Natural killer cell (primary cell): ENCODE measurements around the gene TM4SF4. TPM values are rescaled to one million over a fixed set of nuclear protein-coding genes. Genes with fewer than 3 reads are reported as not detected.

ENCODE experiments used
- ATAC-seq, 3 donors: fragments of 150-1000 bp in 2 of 3; fragments of 200-7000 bp in 1 of 3; cut with Tn5 transposase; 1 replicate in 1 of 3; 2 replicates in 2 of 3; pipeline ENCODE4 v1.10.0; 2021; ENCODE audit warnings: mild to moderate bottlenecking in 2 of 3, moderate library complexity in 2 of 3
- DNase-seq, 2 donors: peaks; one replicate each; pipeline versions ENCODE4 v3.0.0 to v3.0.0-alpha.2; 2013 to 2021; ENCODE audit warnings: mixed read lengths in 1 of 2
- H3K27ac ChIP-seq: one replicate; pipeline ENCODE4 v1.5.1; 2013; ENCODE audit warnings: mild to moderate bottlenecking, low read length
- H3K27me3 ChIP-seq: one replicate; pipeline ENCODE4 v1.6.1; 2013; ENCODE audit warnings: low read length; ENCODE audit not compliant: control insufficient read depth, insufficient read depth
- H3K36me3 ChIP-seq: one replicate; pipeline ENCODE4 v1.6.1; 2013; ENCODE audit warnings: low read length; ENCODE audit not compliant: control insufficient read depth, insufficient read depth
- H3K4me1 ChIP-seq: one replicate; pipeline ENCODE4 v1.6.1; 2013; ENCODE audit warnings: low read length; ENCODE audit not compliant: control insufficient read depth, insufficient read depth
- H3K4me3 ChIP-seq: one replicate; pipeline ENCODE4 v1.5.1; 2013; ENCODE audit warnings: low read length
- H3K9me3 ChIP-seq: one replicate; pipeline ENCODE4 v1.6.1; 2013; ENCODE audit warnings: low read length; ENCODE audit not compliant: control insufficient read depth, insufficient read depth
- H3K27ac Mint-ChIP-seq, 2 donors: one replicate each; pipeline ENCODE4 v1.8.0; 2022; ENCODE audit warnings: mild to moderate bottlenecking in 2 of 2, mixed read lengths in 2 of 2, moderate library complexity in 1 of 2
- H3K27me3 Mint-ChIP-seq, 2 donors: one replicate each; pipeline ENCODE4 v1.8.0; 2022; ENCODE audit warnings: low read depth in 2 of 2, mixed read lengths in 2 of 2
- H3K36me3 Mint-ChIP-seq: one replicate; pipeline ENCODE4 v1.8.0; 2022; ENCODE audit warnings: mixed read lengths
- H3K4me1 Mint-ChIP-seq, 2 donors: one replicate each; pipeline ENCODE4 v1.8.0; 2022; ENCODE audit warnings: mixed read lengths in 2 of 2
- H3K4me3 Mint-ChIP-seq: one replicate; pipeline ENCODE4 v1.8.0; 2022; ENCODE audit warnings: mild to moderate bottlenecking, moderate library complexity, mixed read lengths
- H3K9me3 Mint-ChIP-seq, 2 donors: one replicate each; pipeline ENCODE4 v1.8.0; 2022; ENCODE audit warnings: mixed read lengths in 2 of 2
- CTCF ChIP-seq: fragments of 200-600 bp; IDR thresholded peaks from one replicate; pipeline ENCODE4 v1.8.0; 2022; ENCODE audit warnings: antibody characterized with exemption
- WGBS: methylation state at CpG from one replicate; pipeline ENCODE4 v1.1.7; 2013; ENCODE audit warnings: missing lambda C conversion rate; ENCODE audit not compliant: insufficient coverage; 5-methylcytosine and 5-hydroxymethylcytosine counted together
- intact Hi-C: fragments of 100-400 bp; cut with micrococcal nuclease; formaldehyde crosslinking; loops from one replicate; pipeline ENCODE4 v1.14.2; 2022
- total RNA-seq, 4 donors: library from RNA; stranded (reverse); fragments of 120-200 nt in 1 of 4; gene quantifications; one replicate each; pipeline versions ENCODE4 v1.2.3 to v1.2.4, GENCODE V29; 2013 to 2022

The TM4SF4 gene
- total RNA-seq, 3 donors from 2014 or later (not counting 1 experiment from before 2014, with no cell fraction given), result not detected

- H3K27ac ChIP-seq, result no peak overlapping the region
- Mint-ChIP-seq H3K36me3 (peaks cover 10% of the 10 kb centered on the region), H3K4me3 (no peak overlapping the region), H3K27ac (peak overlapping the region; percentile 1 to 19), H3K4me1 (peaks cover 11 to 16% of the 10 kb centered on the region in 2 donors), H3K9me3 (peaks cover 2 to 3% of the 10 kb centered on the region in 2 donors), H3K27me3 (no peaks in the 10 kb centered on the region)
- DNase-seq, result peak in 1 of 2 donors; percentile 4
- H3K36me3 ChIP-seq, result no peaks in the 10 kb centered on the region
- WGBS, result 26% methylated on average over 3 of the region's 3 CpGs
- peaks cover 8% of the 10 kb centered on the region for H3K4me1 ChIP-seq
- H3K4me3 ChIP-seq, result no peak overlapping the region
- TF ChIP-seq CTCF, result no peak
- intact Hi-C loops, result no loop called here
- H3K27me3 ChIP-seq, result no peaks in the 10 kb centered on the region
- ATAC-seq, result peak; percentile 61 to 64 (median 64)
- H3K9me3 ChIP-seq, result peaks cover 8% of the 10 kb centered on the region
Measured at GRCh38 chr3:149448331-149448831, 26.1 kb upstream of the TM4SF4 start.

GRCh38 chr3:149449182-149449581 lies 25.3 kb upstream of the TM4SF4 start:
- ATAC-seq, result no peak
- H3K4me1 ChIP-seq, result peaks cover 8% of the 10 kb centered on the region
- no peak overlapping the region for H3K4me3 ChIP-seq
- H3K27me3 Mint-ChIP-seq, result no peaks in the 10 kb centered on the region
- H3K36me3 Mint-ChIP-seq, result peaks cover 10% of the 10 kb centered on the region
- DNase-seq, result no peak
- peaks cover 8% of the 10 kb centered on the region for H3K9me3 ChIP-seq
- no peak for TF ChIP-seq CTCF
- no peak overlapping the region for H3K4me3 Mint-ChIP-seq
- intact Hi-C loops, result no loop called here
- no peaks in the 10 kb centered on the region for H3K27me3 ChIP-seq
- WGBS, result 100% methylated on average over 1 of the region's 3 CpGs
- H3K27ac Mint-ChIP-seq, result no peak overlapping the region
- peaks cover 2 to 3% of the 10 kb centered on the region in 2 donors for H3K9me3 Mint-ChIP-seq
- H3K36me3 ChIP-seq, result no peaks in the 10 kb centered on the region
- H3K27ac ChIP-seq, result no peak overlapping the region
- peaks cover 11 to 16% of the 10 kb centered on the region in 2 donors for H3K4me1 Mint-ChIP-seq

- no peaks in the 10 kb centered on the region for H3K27me3 Mint-ChIP-seq
- H3K4me1 Mint-ChIP-seq, result peaks cover 13 to 18% of the 10 kb centered on the region in 2 donors
- no peaks in the 10 kb centered on the region for H3K27me3 ChIP-seq
- peaks cover 8% of the 10 kb centered on the region for H3K9me3 ChIP-seq
- H3K4me1 ChIP-seq, result peaks cover 11% of the 10 kb centered on the region
- H3K27ac ChIP-seq, result no peak overlapping the region
- no peak for TF ChIP-seq CTCF
- ATAC-seq (no peak), DNase-seq (no peak)
- H3K36me3 ChIP-seq, result no peaks in the 10 kb centered on the region
- no peak overlapping the region for H3K4me3 Mint-ChIP-seq
- intact Hi-C loops, result no loop called here
- no peak overlapping the region for H3K4me3 ChIP-seq
- H3K36me3 Mint-ChIP-seq, result peaks cover 10% of the 10 kb centered on the region
- H3K27ac Mint-ChIP-seq, result no peak overlapping the region
- 80% methylated on average over 2 of the region's 4 CpGs for whole genome bisulfite sequencing
- peaks cover 2 to 3% of the 10 kb centered on the region in 2 donors for H3K9me3 Mint-ChIP-seq
Measured at GRCh38 chr3:149449799-149450198, 24.7 kb upstream of the TM4SF4 start.

GRCh38 chr3:149450281-149450680 lies 24.2 kb upstream of the TM4SF4 start:
- no peak overlapping the region for H3K27ac ChIP-seq
- no peak for DNase-seq
- intact Hi-C loops, result no loop called here
- H3K9me3 ChIP-seq, result peaks cover 8% of the 10 kb centered on the region
- ATAC-seq, result no peak
- TF ChIP-seq CTCF, result no peak
- peaks cover 12% of the 10 kb centered on the region for H3K4me1 ChIP-seq
- no peaks in the 10 kb centered on the region for H3K27me3 ChIP-seq
- H3K27ac Mint-ChIP-seq, result no peak overlapping the region
- no peak overlapping the region for H3K4me3 ChIP-seq
- H3K4me3 Mint-ChIP-seq, result no peak overlapping the region
- H3K4me1 Mint-ChIP-seq, result peaks cover 18 to 23% of the 10 kb centered on the region in 2 donors
- no peaks in the 10 kb centered on the region for H3K36me3 ChIP-seq
- H3K9me3 Mint-ChIP-seq, result peaks cover 2 to 3% of the 10 kb centered on the region in 2 donors
- H3K36me3 Mint-ChIP-seq, result peaks cover 10% of the 10 kb centered on the region
- no peaks in the 10 kb centered on the region for H3K27me3 Mint-ChIP-seq
- WGBS, result 88% methylated on average over 1 of the region's 2 CpGs
